ENCODE data around the gene DOCK4.

DOCK4 gene

DNA sequence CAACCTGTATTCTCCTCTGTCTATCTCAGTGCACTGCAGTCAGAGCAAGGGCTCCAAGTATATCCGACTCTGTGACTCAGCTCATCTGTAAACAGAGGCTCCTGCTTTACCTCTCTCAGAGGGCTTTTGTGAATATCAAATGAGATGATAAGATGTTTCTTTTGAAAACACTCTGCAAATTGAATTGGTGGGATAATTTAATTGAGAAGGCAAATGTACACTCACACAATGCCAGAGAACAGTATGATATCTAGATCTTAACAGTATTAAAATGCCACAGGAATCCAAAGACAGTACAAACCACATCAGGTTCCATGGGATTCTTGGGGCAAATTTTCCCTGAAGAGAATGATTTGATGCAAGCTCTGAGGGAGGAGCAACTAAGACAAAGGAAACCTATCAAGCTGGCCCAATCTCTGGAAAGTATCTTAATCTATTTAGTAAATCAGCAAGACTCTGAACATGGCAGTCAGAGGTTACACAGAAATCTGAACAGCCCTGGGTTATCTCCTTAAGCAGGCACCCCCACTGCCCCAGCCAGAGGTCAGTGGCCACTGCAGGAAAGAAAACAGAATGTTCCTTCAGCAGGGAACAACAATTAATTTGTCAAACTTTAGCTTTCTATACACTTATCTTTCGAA lies 45.9 kb downstream of the DOCK4 start:
- no peak for DNase-seq (ENCODE audit: low read depth in 2 of 2)

DNA sequence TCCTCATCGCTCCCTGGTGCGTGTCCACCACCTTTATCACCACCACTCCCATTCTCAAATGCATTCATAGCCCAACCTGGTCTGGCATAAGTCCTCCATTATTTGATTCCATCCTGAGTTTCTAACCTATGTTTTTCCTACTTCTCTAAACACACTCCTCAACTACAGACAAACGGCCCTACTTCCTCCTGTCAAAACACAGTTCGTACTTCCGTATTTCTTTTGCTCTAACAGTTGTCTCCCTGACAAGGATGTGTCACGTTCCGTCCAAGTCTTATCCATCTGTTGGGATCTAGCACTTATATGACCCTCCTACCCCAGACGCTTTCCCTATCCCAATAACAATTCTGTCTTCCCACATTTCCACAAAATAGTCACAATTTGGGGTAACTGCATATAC lies 46.8 kb downstream of the DOCK4 start:
- DNase-seq (ENCODE audit: low read depth in 2 of 2), result no peak

DNA sequence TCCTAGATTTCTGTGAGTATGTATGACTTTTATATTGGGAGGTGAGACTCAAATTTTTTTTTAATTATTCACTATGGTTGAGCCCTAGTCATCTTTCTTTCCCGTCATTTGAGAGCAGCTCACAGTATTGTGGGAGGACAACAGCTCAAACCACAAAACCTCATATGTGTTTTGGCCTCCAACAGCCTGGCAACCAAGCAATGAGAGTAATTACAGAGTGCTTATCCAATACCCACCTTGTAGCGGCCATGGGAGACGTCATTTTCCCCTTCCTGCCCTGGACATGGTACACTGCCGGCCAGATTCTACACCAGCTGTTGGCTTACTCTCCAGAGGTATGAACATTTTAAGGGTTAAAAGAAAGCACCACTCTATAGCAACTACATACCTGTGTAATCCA lies 49.1 kb downstream of the DOCK4 start:
- no peak for DNase-seq (ENCODE audit: low read depth in 2 of 2)

DNA sequence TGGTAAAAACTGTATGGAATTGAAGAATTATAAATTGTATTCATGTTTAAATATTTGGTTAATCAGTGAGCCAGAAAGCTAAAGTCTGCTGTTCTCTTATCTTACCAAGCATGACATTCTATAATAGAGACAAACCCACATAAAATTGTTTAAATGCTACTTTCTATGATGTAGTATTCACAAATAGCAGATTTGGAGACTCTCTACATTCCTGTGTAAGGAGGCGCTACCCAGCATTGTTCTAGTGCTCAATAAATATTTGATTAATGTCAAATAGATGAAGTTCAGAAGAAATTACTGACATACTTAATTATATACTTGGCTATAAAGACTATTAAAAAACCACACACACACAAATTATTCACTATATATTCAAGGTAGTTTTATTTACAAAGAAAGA lies 49.8 kb downstream of the DOCK4 start:
- DNase-seq (ENCODE audit: low read depth in 2 of 2), result no peak

DNA sequence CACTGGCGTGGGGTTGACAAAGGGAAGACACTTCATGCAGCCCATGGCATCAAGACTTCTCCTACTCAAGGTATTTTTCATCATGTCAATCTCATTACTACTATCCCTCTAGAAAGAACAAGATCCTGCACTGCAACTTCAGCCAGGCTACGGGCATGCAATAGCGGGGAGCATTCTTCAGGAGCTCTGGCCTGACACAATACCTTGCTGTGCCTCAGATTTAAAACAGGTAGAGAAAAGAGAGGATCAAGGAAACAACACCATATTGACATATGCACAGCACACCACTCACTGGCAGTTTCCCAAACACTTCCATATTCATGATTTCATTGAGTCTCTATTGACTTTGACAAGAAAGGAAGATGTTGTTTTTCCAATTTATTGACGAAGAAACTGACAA lies 51.5 kb downstream of the DOCK4 start:
- DNase-seq (ENCODE audit: low read depth in 2 of 2), result no peak

DNA sequence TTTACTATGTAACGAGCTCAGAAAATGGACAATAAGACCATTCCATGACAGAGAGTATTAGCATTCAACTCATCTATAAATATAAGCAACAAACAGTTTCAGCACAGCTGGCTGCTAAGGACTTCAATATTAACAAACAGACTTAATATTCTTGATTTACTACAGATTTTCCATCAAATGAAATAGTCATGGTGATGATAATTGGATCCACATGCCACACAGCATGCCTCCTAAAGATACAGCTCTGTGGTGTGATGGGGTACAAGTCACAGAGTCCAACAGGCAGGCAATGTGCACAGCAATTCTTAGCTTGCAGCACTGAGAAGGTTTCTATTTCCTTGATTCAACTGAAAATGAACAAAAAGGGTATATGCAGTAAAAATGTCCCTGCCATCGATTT lies 54.0 kb downstream of the DOCK4 start:
- DNase-seq (ENCODE audit: low read depth in 2 of 2), result no peak

DNA sequence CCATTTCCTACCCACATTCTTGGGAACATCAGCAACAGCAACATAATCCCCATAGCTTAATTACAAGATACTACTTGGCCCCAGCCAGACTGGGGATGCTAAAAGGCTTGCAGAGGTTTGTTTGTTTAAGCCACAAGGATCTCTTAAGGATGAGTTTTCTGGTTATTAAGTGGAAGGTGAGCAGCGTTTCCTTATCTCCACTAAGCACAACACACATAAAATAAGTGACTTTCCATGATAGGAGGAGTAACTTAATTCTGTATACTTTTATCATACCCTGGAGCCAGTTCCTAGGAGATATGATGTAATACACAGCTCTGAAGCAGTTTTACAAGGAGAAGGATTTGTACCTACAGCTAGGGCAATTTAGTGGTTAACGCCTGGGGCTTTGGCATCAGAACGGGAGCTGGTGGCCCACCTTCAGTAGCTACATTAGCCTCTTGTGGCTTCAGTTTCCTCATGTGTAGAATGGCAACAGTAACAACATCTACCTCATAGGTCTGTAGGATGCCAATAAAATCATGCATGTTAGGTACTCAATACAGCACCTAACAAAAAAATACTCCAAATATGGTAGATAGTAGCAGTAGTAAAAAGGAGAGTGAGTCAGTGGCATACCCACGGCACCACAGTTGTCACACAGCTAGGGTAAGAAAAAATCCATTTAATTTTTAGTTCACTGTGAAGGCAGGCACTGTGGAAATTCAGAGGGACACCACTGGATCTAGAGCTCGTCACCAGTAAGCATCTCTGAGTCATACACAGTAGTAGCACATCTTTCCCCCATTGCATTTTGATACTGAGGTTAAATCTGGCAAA lies 55.2 kb downstream of the DOCK4 start:
- no peak for DNase-seq (ENCODE audit: low read depth in 2 of 2)

DNA sequence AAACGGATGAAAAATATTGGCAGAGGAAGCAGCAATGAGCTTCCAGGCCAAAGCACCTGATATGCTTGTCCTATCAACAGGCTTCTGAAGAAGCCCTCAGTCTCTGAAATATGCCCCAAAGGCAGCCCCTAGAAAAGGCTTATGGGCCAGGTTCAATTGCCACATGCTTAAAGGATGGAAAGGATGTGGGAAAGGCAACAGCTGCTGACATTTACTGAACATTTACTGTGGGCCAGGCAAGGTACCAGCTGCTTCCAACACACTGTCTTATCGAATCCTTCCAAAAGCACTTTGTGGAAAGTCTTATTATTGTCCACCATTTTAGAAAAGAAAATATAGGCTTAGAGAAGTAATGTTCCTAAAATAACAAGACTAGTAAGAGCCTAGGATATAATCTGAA lies 56.5 kb downstream of the DOCK4 start:
- DNase-seq (ENCODE audit: low read depth in 2 of 2), result no peak

DNA sequence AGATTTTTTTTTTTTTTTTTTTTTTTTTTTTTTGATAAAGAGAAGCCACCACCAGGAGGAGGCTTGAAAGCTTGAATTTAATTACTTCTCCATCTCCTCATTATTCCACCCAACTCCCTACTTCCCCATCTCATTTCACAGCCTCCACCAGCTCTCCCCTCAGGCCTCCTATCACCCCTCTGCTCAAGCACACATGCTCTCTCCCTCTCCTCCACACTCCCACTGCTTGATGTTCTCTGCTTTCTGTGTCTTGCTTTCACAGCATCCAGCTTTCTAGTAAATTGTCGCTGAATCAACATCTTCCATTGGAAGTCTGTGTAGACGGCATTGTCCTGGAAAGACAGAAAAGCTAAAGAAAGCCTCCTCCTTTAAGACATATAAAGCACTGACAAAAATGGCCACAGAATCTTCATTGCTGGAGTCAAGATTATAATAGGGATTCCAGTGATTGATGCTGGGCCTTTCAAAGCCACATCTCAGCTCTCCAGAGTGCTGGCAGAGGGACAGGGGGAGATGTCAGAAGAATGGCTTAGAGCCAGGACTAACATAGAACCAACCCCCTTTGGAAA lies 58.3 kb downstream of the DOCK4 start:
- no peak for DNase-seq (ENCODE audit: low read depth in 2 of 2)

DNA sequence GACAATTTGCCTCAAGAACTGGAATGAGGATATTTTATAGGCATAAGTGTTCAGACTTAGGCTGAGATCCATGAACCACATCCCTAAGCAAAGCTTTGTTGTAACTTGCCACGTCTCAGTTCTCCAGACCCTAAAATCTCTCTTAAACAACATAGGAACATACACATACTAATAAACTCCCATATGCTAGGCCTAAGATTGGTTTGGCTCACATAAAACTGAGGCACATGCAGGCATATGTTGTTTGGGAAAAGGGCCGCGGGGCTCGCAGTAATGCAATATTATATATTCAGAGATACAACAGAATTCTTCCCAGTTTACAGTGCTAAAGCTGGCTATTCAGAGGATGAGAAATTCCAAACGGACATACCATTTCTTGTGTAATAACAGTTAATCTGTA lies 61.0 kb downstream of the DOCK4 start:
- DNase-seq (ENCODE audit: low read depth in 2 of 2), result no peak

DNA sequence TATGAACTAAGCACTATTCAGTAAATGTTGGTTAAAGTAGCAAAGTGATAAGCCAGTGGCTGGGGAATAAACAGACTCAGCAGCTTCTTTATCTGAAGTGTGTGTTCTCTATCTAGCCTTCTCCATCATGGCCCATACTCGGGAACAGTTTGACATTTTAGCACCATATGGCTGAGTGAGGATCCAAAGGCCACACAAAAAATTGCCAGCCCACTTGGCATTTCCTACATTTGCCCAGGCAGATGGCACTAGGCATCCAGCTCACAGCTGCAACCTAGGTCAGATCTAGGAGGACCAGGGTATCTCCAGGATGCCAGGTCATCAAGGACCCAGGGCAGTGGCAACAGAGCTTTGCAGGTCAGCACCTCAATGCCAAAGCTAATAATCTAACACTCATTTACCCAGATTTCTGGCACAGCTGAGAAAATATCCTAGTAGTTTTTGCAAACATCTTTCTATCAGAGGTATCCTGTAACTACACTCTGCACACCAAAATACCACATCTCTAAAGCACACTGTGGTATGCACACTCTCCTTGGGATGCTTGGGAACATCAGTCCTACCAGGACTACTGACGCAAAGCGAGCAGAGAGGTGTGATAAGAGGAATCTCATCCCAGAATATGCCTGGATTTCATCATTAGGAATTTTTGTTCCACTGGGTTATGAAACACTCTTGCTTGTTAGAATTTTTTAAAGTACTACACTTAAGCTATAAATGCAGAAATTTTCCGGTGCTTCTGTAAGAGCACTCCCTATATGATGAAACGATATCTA lies 61.7 kb downstream of the DOCK4 start:
- DNase-seq (ENCODE audit: low read depth in 2 of 2), result no peak

DNA sequence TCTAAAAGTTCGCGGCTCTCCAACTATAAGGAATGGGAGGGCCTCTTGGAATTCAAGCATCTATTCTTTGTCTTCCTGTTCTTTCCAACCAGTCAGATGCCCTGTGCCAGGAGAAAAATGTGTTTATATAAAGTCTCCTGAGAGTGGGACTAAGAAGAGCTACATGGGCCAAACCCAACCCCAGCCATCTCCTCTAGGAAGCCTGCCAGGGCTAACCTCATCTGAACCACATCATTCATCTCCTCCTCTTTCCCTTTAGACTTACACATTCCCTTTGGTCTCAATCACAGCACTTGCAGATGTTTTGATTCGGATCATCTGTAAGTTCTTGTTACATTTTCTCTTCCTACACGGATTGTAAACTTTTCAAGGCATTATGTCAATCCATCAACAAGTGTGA lies 62.6 kb downstream of the DOCK4 start:
- no peak for DNase-seq (ENCODE audit: low read depth in 2 of 2)

DNA sequence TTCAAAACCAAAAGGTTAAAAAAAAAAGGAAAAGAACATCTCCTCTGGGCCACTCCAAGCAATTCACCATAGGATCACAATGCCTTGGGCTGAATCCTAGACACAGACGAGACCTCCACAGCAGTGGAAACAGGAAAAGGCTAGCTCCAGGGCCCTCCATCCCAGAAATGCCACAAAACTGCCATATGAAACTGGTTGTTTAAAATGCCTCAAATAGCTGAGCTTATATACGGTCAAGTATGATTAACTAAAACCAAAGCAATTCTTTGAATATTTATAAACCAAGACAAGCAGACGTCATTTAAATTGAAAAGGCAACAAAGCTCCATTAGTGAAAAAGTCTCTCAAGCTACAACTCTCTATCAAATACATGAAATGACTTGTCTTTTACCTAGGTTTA lies 63.1 kb downstream of the DOCK4 start:
- no peak for DNase-seq (ENCODE audit: low read depth in 2 of 2)

DNA sequence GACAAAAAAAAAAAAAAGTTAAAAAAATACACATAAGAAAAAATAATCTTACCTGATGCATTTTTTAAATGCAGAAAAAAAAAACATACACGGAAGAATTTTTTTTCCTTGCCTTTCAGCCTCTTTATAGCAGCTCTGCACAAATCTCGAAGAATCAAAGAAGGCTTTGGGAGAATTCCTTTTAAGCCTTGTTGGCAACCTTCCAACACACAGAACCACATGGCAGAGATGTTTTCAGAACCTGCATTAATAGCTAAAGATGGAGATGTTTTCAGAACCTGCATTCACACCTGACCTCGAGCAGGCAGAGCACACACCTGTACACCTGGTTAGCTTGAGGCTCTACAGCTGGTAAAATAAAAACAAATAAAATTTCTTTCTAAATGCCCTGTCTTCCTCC lies 65.6 kb downstream of the DOCK4 start:
- DNase-seq (ENCODE audit: low read depth in 2 of 2), result no peak

DNA sequence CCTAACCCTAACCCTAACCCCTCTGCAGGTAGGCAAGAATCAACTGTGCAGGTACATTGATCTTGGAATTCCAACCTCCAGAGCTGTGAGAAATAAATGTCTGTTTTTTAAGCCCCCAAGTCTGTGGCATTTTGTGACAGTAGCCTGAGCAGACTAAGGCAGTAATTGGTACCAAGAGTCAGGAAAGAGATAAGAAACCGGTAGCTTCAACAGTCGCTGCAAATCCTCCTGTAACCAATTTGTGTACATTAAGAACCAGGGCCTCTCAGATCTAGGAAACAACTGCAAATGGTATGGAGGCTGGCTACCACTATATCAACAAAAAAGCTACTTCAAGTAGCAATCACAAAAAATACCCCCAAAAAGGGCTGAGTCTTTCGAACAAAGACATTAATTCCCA lies 67.3 kb downstream of the DOCK4 start:
- no peak for DNase-seq (ENCODE audit: low read depth in 2 of 2)

DNA sequence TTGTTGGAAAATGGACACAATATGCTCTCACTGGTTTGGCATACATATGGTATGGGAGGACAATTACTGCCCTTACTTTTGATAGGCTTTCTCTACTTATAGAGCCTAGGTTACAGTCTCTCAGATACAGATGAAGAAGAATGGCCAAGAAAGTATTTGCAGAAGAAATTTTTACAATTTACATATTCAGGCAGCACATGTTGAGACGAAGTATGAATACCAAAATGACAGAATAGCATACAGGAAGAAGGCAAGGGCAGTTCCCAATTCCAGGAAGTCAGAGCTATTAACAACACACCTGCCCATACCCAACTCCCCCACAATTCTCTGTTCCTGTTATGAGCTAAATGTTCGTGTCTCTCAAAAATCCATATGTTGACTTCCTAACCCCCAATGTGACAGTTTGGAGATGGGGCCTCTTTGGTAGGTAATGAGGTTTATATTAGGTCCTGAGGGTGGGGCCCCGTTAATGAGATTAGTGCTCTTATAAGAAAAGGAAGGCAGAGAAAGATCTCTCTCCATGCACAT lies 67.8 kb downstream of the DOCK4 start:
- DNase-seq (ENCODE audit: low read depth in 2 of 2), result no peak

DNA sequence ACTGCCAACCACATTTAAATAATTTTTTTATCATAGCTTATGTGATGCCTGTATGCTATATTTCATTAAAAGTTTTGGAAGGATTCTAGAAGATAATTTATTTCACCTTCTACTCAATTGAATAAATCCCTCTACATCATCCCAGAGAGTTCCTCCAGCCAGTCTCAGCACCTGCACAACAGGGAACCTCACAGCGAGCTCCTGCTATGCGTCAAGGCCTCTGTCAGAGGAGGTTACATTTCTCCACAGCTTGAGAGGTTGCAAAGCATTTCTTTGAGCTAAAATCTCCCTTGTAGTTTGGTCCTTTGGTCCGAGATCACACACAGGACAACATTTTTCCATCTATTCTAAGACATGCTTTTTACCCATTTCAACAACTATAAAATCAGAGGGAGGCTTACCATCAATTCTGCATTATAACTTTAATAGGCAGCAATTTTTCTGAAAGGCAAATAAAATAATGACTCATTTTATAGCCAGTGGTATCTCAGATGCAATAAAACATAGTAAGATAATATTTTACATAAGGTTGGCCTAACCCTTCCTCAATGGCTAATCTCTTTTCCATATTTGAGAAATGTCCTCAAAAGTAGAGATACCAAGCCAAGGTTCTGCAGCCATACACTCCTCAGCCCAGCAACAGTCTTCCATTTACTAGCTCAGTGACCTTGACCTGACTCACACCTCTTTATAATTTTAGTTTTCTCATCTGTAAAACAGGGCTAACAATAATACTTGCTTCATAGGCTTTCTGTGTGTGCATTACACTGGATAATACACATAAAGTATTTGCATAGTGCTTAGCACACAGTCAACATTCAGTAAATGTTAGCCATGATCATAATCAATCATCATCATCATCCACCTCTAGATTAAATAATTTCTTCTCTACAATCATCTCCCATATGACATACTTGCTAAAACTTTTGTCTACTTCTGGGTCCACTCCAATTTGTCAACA lies 68.8 kb downstream of the DOCK4 start:
- no peak for DNase-seq (ENCODE audit: low read depth in 2 of 2)

DNA sequence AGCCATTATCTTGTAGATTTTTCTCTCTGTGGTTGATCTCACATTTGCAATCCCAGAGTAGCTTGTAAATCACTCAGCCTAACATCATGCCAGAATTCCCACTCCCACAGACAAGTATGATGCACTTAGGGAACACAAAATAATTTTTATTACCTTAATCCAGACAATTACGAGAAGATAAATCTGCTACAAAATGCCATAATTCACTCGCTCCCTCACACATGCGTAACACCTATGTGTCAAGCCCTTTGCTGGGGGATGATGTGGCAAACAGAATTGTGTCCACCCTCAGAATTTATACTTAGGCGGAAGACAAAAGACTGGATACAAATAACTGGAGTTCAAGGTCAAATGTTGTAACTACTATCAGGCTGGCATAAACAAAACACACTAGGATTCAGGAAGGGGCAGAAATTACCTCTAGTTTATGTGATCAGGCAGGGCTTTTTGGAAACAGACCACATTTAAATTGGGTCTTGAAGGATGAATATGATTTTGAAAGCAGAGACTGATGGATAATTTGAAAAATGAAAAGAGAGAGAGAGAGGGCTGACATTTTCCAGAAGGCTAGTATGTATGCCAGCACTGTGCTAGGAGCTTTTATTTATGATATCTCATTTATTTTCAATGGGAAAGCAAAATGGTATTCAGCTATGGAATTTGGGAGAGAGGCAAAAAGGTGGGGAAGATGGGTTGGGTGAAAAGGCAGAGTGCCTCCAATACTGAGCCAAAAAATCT lies 69.8 kb downstream of the DOCK4 start:
- no peak for DNase-seq (ENCODE audit: low read depth in 2 of 2)

DNA sequence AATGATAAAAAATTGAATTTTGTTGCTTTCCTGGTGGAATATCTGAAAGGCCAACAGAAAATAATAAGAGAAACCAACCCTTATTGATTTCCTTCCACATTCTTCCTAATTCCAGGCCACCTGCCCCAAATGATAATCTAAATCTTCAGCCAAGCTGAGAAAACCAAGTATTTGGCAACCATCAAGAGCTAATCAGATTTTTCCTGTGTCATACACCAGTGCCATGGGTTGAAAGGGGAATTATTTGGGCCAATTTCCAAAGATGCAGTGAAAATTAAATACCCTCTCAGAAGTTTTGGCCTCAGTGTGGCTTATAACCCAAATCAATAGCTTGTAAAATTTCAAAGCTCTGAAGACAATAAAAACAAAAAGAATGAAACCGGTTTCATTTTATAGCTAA lies 70.4 kb downstream of the DOCK4 start:
- DNase-seq (ENCODE audit: low read depth in 2 of 2), result no peak

DNA sequence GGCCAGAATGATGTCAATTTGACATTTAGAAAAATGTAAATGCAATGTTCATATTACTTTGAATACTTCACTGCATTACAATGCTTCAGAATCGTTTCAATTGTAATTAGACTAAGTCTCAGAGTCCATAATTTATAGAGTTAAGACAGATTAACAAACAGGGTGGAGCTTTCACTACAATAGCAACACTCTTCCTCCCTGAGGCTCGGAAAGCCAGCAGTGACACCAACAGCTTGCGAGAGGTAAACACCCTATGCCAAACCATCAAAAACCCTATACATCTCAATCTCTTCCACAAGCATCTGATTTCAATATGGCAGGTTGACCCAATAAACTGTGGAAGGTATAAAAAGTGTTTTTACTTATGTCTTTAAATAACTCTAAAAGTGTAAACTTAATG lies 72.2 kb downstream of the DOCK4 start:
- no peak for DNase-seq (ENCODE audit: low read depth in 2 of 2)
